HepG2 (cell line): ENCODE results near the gene HOXC10. TPM values are rescaled to one million over a fixed set of nuclear protein-coding genes. Genes with fewer than 3 reads are reported as not detected.

Experiments used
- AGO2 ChIP-seq: fragments of 200-400 bp; formaldehyde crosslinking; optimal IDR thresholded peaks from 2 replicates; pipeline ENCODE3; 2017; ENCODE audit warnings: mild to moderate bottlenecking, low read depth, low read length, moderate library complexity
- CHD4 ChIP-seq: fragments of 200-600 bp; sonication (generic); IDR thresholded peaks from 2 replicates; pipeline ENCODE4 v1.7.0; 2017; ENCODE audit warnings: mild to moderate bottlenecking, low read length, borderline replicate concordance
- DNMT1 ChIP-seq: sonication (generic); formaldehyde crosslinking; IDR thresholded peaks from 2 replicates; pipeline ENCODE4 v1.5.1; 2020; ENCODE audit warnings: mild to moderate bottlenecking, missing genetic modification reagents
- EP300 ChIP-seq, 3 experiments: sonication (generic) in 1 of 3; formaldehyde crosslinking in 1 of 3; IDR thresholded peaks; 2 replicates each; pipeline versions ENCODE4 v1.5.1 to v1.6.1; 2011 to 2020; ENCODE audit warnings: low read depth in 2 of 3, low read length in 2 of 3, borderline replicate concordance in 1 of 3, improper control_type of control experiment in 1 of 3, mild to moderate bottlenecking in 1 of 3, missing genetic modification reagents in 1 of 3, moderate library complexity in 1 of 3
- FOXC1 ChIP-seq: sonication (generic); formaldehyde crosslinking; IDR thresholded peaks from 2 replicates; pipeline ENCODE4 v1.8.0; 2022; ENCODE audit warnings: mild to moderate bottlenecking, missing genetic modification reagents, borderline replicate concordance
- HMG20A ChIP-seq: IDR thresholded peaks from 2 replicates; pipeline ENCODE4 v1.6.1; 2016; ENCODE audit warnings: borderline replicate concordance
- KAT7 ChIP-seq: IDR thresholded peaks from 2 replicates; pipeline ENCODE4 v1.6.1; 2018; ENCODE audit warnings: borderline replicate concordance, missing compliant biosample characterization
- PCBP2 ChIP-seq: fragments of 200-400 bp; formaldehyde crosslinking; optimal IDR thresholded peaks from 2 replicates; pipeline ENCODE3; 2018; ENCODE audit warnings: low read length, low read depth; ENCODE audit not compliant: poor library complexity, severe bottlenecking
- POLR2AphosphoS2 ChIP-seq: IDR thresholded peaks from 2 replicates; pipeline ENCODE4 v1.6.1; 2011; ENCODE audit warnings: low read depth, low read length, improper control_type of control experiment
- REXO4 ChIP-seq: sonication (generic); formaldehyde crosslinking; IDR thresholded peaks from 2 replicates; pipeline ENCODE4 v1.8.0; 2022; ENCODE audit warnings: missing genetic modification reagents, mild to moderate bottlenecking, borderline replicate concordance
- ZEB1 ChIP-seq: IDR thresholded peaks from 2 replicates; pipeline ENCODE4 v1.6.1; 2012; ENCODE audit warnings: mild to moderate bottlenecking, low read depth, inconsistent platforms; ENCODE audit not compliant: insufficient replicate concordance
- ZNF142 ChIP-seq: sonication (generic); formaldehyde crosslinking; IDR thresholded peaks from 2 replicates; pipeline ENCODE4 v1.4.0; 2020; ENCODE audit warnings: missing genetic modification reagents
- ZNF235 ChIP-seq: sonication (generic); formaldehyde crosslinking; IDR thresholded peaks from 2 replicates; pipeline ENCODE4 v1.8.1; 2023; ENCODE audit warnings: mild to moderate bottlenecking, missing genetic modification reagents, borderline replicate concordance
- ZNF296 ChIP-seq: sonication (generic); formaldehyde crosslinking; conservative IDR thresholded peaks from 2 replicates; pipeline ENCODE4 v1.5.0; 2020; ENCODE audit warnings: mild to moderate bottlenecking, missing genetic modification reagents
- ZNF329 ChIP-seq: sonication (generic); formaldehyde crosslinking; IDR thresholded peaks from 2 replicates; pipeline ENCODE4 v1.9.0; 2021; ENCODE audit warnings: low read depth, mild to moderate bottlenecking, missing genetic modification reagents
- ZNF451 ChIP-seq: sonication (generic); formaldehyde crosslinking; IDR thresholded peaks from 2 replicates; pipeline ENCODE4 v1.5.0; 2020; ENCODE audit warnings: mild to moderate bottlenecking, missing genetic modification reagents
- ZNF713 ChIP-seq: sonication (generic); formaldehyde crosslinking; IDR thresholded peaks from 2 replicates; pipeline ENCODE4 v1.4.0; 2020; ENCODE audit warnings: mild to moderate bottlenecking, missing genetic modification reagents
- ZNF747 ChIP-seq: sonication (generic); formaldehyde crosslinking; IDR thresholded peaks from 2 replicates; pipeline ENCODE4 v1.8.1; 2023; ENCODE audit warnings: missing genetic modification reagents, mild to moderate bottlenecking, borderline replicate concordance
- ZNF761 ChIP-seq: sonication (generic); formaldehyde crosslinking; conservative IDR thresholded peaks from 2 replicates; pipeline ENCODE4 v1.4.0; 2020; ENCODE audit warnings: mild to moderate bottlenecking, missing genetic modification reagents
- polyA plus RNA-seq, 8 experiments: library from polyadenylated mRNA; depleted of rRNA in 3 of 8; stranded (reverse) in 7 of 8; unstranded in 1 of 8; fragments of >200 nt; fragmentation: Illumina TruSeq in 4 of 8; extraction: Trizol in 4 of 8; gene quantifications; 2 replicates each; pipeline versions ENCODE4 v1.2.1 to v1.2.3, GENCODE V29; 2011 to 2016; ENCODE audit warnings: low read depth in 4 of 8, missing spikeins in 1 of 8, mixed read lengths in 1 of 8; ENCODE audit not compliant: insufficient read depth in 1 of 8
- total RNA-seq, 5 experiments: library from RNA; depleted of rRNA; stranded (reverse); fragments of >200 nt; fragmentation: Illumina TruSeq; extraction: Trizol; gene quantifications; 2 replicates each; pipeline ENCODE4 v1.2.3, GENCODE V29; 2016; ENCODE audit warnings: low read depth in 1 of 5
- TF ChIP-seq, protein P1 (sequence below): IDR thresholded peaks from 2 replicates; pipeline ENCODE4 v1.6.1; 2016; ENCODE audit warnings: missing compliant biosample characterization, missing genetic modification reagents, borderline replicate concordance
- TF ChIP-seq, protein P2 (sequence below): fragments of 450-650 bp; IDR thresholded peaks from 2 replicates; pipeline ENCODE4 v1.6.1; 2016

The HOXC10 gene
- total and polyA plus RNA-seq, 2 of the 13 experiments (the other 11 are each of a cell fraction or from before 2014, with no cell fraction given): not detected

- TF ChIP-seq, protein P1, sequence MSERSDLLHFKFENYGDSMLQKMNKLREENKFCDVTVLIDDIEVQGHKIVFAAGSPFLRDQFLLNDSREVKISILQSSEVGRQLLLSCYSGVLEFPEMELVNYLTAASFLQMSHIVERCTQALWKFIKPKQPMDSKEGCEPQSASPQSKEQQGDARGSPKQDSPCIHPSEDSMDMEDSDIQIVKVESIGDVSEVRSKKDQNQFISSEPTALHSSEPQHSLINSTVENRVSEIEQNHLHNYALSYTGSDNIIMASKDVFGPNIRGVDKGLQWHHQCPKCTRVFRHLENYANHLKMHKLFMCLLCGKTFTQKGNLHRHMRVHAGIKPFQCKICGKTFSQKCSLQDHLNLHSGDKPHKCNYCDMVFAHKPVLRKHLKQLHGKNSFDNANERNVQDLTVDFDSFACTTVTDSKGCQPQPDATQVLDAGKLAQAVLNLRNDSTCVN (CRISPR knock-in tag): no peak
- no peak for TF ChIP-seq CHD4
- 0 out of 2 replicates have a peak, but pooled peaks have one; percentile 8 for TF ChIP-seq HMG20A
- TF ChIP-seq ZNF761: no peak
- no peak for TF ChIP-seq PCBP2
- no peak for TF ChIP-seq REXO4 (CRISPR knock-in tag)
- TF ChIP-seq EP300 (IDR thresholded peaks at IDR 0.05; ENCODE audit: low read depth in 2 of 2, low read length in 2 of 2): no peak
- TF ChIP-seq EP300 (CRISPR knock-in tag; IDR thresholded peaks at IDR 0.05; ENCODE audit: borderline replicate concordance): no peak
- no peak for TF ChIP-seq ZNF713
- TF ChIP-seq ZNF235 (CRISPR knock-in tag): no peak
- TF ChIP-seq FOXC1 (CRISPR knock-in tag): no peak; the same call in 1 of the 2 replicates
- no peak for TF ChIP-seq POLR2AphosphoS2
- no peak for TF ChIP-seq ZNF451 (CRISPR knock-in tag)
- TF ChIP-seq ZNF329 (CRISPR knock-in tag): no peak
- TF ChIP-seq ZNF747 (CRISPR knock-in tag): no peak
- no peak for TF ChIP-seq AGO2
- no peak for TF ChIP-seq ZNF296 (CRISPR knock-in tag)
- TF ChIP-seq ZNF142 (CRISPR knock-in tag): no peak
- TF ChIP-seq DNMT1 (CRISPR knock-in tag): no peak
- TF ChIP-seq, protein P2, sequence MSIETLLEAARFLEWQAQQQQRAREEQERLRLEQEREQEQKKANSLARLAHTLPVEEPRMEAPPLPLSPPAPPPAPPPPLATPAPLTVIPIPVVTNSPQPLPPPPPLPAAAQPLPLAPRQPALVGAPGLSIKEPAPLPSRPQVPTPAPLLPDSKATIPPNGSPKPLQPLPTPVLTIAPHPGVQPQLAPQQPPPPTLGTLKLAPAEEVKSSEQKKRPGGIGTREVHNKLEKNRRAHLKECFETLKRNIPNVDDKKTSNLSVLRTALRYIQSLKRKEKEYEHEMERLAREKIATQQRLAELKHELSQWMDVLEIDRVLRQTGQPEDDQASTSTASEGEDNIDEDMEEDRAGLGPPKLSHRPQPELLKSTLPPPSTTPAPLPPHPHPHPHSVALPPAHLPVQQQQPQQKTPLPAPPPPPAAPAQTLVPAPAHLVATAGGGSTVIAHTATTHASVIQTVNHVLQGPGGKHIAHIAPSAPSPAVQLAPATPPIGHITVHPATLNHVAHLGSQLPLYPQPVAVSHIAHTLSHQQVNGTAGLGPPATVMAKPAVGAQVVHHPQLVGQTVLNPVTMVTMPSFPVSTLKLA: no peak
- TF ChIP-seq KAT7 (CRISPR knock-in tag): no peak
- no peak for TF ChIP-seq ZEB1
Measured at GRCh38 chr12:53994264-53995001, 9.5 kb downstream of the HOXC10 start (continued).
